Effector memory CD8-positive, alpha-beta T cell (primary cell): ENCODE data around the gene ZBTB43.
"Not testable (repeated sequence)": the region's sequence is repeated elsewhere in the genome, so short reads cannot be mapped to it uniquely, and the experiment has no call there.

Experiments used
- ATAC-seq: fragments of 150-1000 bp; cut with Tn5 transposase; replicated peaks from 2 replicates; pipeline ENCODE4 v1.10.0; 2021; ENCODE audit warnings: mild to moderate bottlenecking, moderate library complexity
- DNase-seq, 3 experiments: peaks; one replicate each; pipeline ENCODE4 v3.0.0; 2021
- H3K27ac Mint-ChIP-seq, 2 donors: one replicate each; pipeline ENCODE4 v1.8.0; 2022; ENCODE audit warnings: mild to moderate bottlenecking in 2 of 2, mixed read lengths in 2 of 2, moderate library complexity in 2 of 2
- H3K27me3 Mint-ChIP-seq, 2 donors: one replicate each; pipeline ENCODE4 v1.8.0; 2022; ENCODE audit warnings: mixed read lengths in 2 of 2
- H3K36me3 Mint-ChIP-seq: one replicate; pipeline ENCODE4 v1.8.0; 2022; ENCODE audit warnings: mild to moderate bottlenecking, moderate library complexity, mixed read lengths; ENCODE audit not compliant: insufficient read depth
- H3K4me1 Mint-ChIP-seq, 2 donors: one replicate each; pipeline ENCODE4 v1.8.0; 2022; ENCODE audit warnings: low read depth in 2 of 2, mixed read lengths in 2 of 2
- H3K4me3 Mint-ChIP-seq, 2 donors: one replicate each; pipeline ENCODE4 v1.8.0; 2022; ENCODE audit warnings: mild to moderate bottlenecking in 2 of 2, mixed read lengths in 2 of 2, moderate library complexity in 2 of 2
- H3K9me3 Mint-ChIP-seq, 2 donors: one replicate each; pipeline ENCODE4 v1.8.0; 2022; ENCODE audit warnings: mixed read lengths in 2 of 2

Gene ZBTB43

GRCh38 chr9:126781186-126782052, 23.4 kb upstream of the ZBTB43 start:
- H3K36me3 Mint-ChIP-seq: peaks cover 4% of the 10 kb centered on the region
- H3K4me3 Mint-ChIP-seq: no peak overlapping the region
- peaks cover 0 to 3% of the 10 kb centered on the region in 2 donors for H3K4me1 Mint-ChIP-seq
- H3K27ac Mint-ChIP-seq: no peak overlapping the region
- ATAC-seq: peak; percentile 95
- peak; percentile 83 to 87 (median 84) for DNase-seq
- H3K27me3 Mint-ChIP-seq: peaks cover 38 to 62% of the 10 kb centered on the region in 2 donors
- H3K9me3 Mint-ChIP-seq: no peaks in the 10 kb centered on the region

- no peaks in the 10 kb centered on the region for H3K9me3 Mint-ChIP-seq
Observed at GRCh38 chr9:126782053-126782388, 22.8 kb upstream of the ZBTB43 start.

DNA sequence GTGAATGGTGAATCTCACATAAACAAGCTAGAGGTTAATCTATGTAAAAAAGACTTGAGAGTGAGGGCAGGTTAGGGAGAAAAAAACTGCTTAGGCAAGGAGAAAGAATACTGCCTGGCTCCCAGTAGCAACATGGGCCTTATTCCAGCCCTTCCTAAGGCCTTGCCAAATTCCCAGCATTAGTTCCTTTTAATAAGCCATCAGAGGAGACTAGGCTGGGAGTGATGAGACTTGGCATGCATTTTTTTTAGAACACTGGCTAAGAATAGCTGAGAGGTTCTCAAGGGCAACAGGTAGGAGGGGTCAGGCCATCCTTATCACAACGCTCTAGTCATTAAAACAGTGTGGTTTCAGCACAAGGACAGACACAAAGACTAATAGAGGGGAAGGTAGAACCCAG, 20.9 kb upstream of the ZBTB43 start:
- no peak for ATAC-seq
- H3K27me3 Mint-ChIP-seq: peaks cover 48 to 58% of the 10 kb centered on the region in 2 donors
- H3K4me3 Mint-ChIP-seq: no peak overlapping the region
- H3K9me3 Mint-ChIP-seq: no peaks in the 10 kb centered on the region
- H3K4me1 Mint-ChIP-seq: peaks cover 0 to 3% of the 10 kb centered on the region in 2 donors
- DNase-seq: no peak
- peaks cover 4% of the 10 kb centered on the region for H3K36me3 Mint-ChIP-seq
- no peak overlapping the region for H3K27ac Mint-ChIP-seq

More at GRCh38 chr9:126782053-126782388, 22.8 kb upstream of the ZBTB43 start:
- H3K4me1 Mint-ChIP-seq: peaks cover 0 to 3% of the 10 kb centered on the region in 2 donors
- peaks cover 44 to 68% of the 10 kb centered on the region in 2 donors for H3K27me3 Mint-ChIP-seq
- H3K4me3 Mint-ChIP-seq: no peak overlapping the region
- H3K27ac Mint-ChIP-seq: no peak overlapping the region
- ATAC-seq (no peak), DNase-seq (no peak)
- peaks cover 4% of the 10 kb centered on the region for H3K36me3 Mint-ChIP-seq

GRCh38 chr9:126784401-126784800, 20.4 kb upstream of the ZBTB43 start:
- H3K36me3 Mint-ChIP-seq: peaks cover 4% of the 10 kb centered on the region
- H3K9me3 Mint-ChIP-seq: no peaks in the 10 kb centered on the region
- no peak overlapping the region for H3K4me3 Mint-ChIP-seq
- peaks cover 50 to 59% of the 10 kb centered on the region in 2 donors for H3K27me3 Mint-ChIP-seq
- peaks cover 0 to 3% of the 10 kb centered on the region in 2 donors for H3K4me1 Mint-ChIP-seq
- DNase-seq: no peak
- H3K27ac Mint-ChIP-seq: no peak overlapping the region
- ATAC-seq: no peak

GRCh38 chr9:126784841-126785240, 20.0 kb upstream of the ZBTB43 start:
- H3K9me3 Mint-ChIP-seq, DNase-seq, H3K36me3 Mint-ChIP-seq, H3K27ac Mint-ChIP-seq, ATAC-seq, H3K4me1 Mint-ChIP-seq, H3K4me3 Mint-ChIP-seq: not testable (repeated sequence)
- H3K27me3 Mint-ChIP-seq: peaks cover 50 to 59% of the 10 kb centered on the region in 2 donors

- ATAC-seq: no peak
- Mint-ChIP-seq H3K27me3 (peaks cover 59% of the 10 kb centered on the region in 2 donors), H3K4me1 (no peaks in the 10 kb centered on the region), H3K27ac (no peak overlapping the region), H3K9me3 (no peaks in the 10 kb centered on the region), H3K4me3 (no peak overlapping the region), H3K36me3 (no peaks in the 10 kb centered on the region)
- no peak for DNase-seq
Observed at GRCh38 chr9:126788046-126788445, 16.8 kb upstream of the ZBTB43 start.

DNA sequence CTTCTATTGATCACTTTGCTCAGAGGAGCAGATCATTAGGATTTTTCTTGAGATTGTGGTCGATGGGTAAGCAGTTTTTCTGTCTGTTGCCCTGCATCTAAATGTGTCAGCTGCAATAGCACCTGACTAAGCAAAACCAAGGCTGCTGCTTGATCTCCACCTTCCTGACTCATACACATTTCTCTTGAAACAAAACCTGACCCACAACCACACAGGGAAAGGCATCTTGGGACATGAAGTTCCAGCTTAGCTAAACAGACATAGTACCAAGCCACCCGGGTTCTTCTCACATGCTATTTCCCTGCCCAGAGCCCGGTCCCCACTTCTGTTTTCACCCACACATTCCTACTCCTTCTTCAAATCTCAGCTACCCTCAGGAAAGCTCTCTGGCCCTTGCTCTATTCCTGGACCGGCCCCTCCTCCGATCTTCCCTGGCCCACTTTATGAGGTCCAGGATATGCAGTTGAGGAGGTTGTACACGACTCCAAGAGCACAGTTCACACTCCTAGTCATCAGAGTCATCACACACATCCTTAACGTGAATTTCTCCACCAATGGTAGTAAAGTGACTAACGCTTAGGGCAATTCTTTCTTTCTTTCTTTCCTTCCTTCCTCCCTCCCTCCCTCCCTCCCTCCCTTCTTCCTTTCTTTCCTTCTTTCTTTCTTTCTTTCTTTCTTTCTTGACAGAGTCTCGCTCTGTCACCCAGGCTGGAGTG, 16.0 kb upstream of the ZBTB43 start:
- H3K36me3 Mint-ChIP-seq: no peaks in the 10 kb centered on the region
- no peak for DNase-seq
- H3K27me3 Mint-ChIP-seq: peaks cover 61 to 66% of the 10 kb centered on the region in 2 donors

GRCh38 chr9:126790561-126790960, 14.3 kb upstream of the ZBTB43 start:
- H3K36me3 Mint-ChIP-seq: no peaks in the 10 kb centered on the region
- DNase-seq: no peak
- no peaks in the 10 kb centered on the region for H3K9me3 Mint-ChIP-seq
- no peak for ATAC-seq
- H3K4me1 Mint-ChIP-seq: no peaks in the 10 kb centered on the region
- peaks cover 63 to 67% of the 10 kb centered on the region in 2 donors for H3K27me3 Mint-ChIP-seq
- H3K27ac Mint-ChIP-seq: no peak overlapping the region
- no peak overlapping the region for H3K4me3 Mint-ChIP-seq

More for the DNA sequence above, 16.0 kb upstream of the ZBTB43 start:
- Mint-ChIP-seq H3K27ac (no peak overlapping the region), H3K4me3 (no peak overlapping the region), H3K9me3 (no peaks in the 10 kb centered on the region), H3K4me1 (no peaks in the 10 kb centered on the region)
- no peak for ATAC-seq

- no peak overlapping the region for H3K4me3 Mint-ChIP-seq
- no peaks in the 10 kb centered on the region for H3K4me1 Mint-ChIP-seq
- ATAC-seq (no peak), DNase-seq (no peak)
- peaks cover 59 to 61% of the 10 kb centered on the region in 2 donors for H3K27me3 Mint-ChIP-seq
- no peaks in the 10 kb centered on the region for H3K9me3 Mint-ChIP-seq
- peak overlapping the region in 1 of 2 donors; percentile 24 for H3K27ac Mint-ChIP-seq
- no peaks in the 10 kb centered on the region for H3K36me3 Mint-ChIP-seq
Observed at GRCh38 chr9:126791406-126792230, 13.2 kb upstream of the ZBTB43 start.

GRCh38 chr9:126793686-126794417, 11.0 kb upstream of the ZBTB43 start:
- Mint-ChIP-seq H3K36me3 (no peaks in the 10 kb centered on the region), H3K27ac (no peak overlapping the region), H3K4me1 (no peaks in the 10 kb centered on the region), H3K4me3 (no peak overlapping the region), H3K27me3 (peaks cover 42 to 52% of the 10 kb centered on the region in 2 donors), H3K9me3 (no peaks in the 10 kb centered on the region)
- DNase-seq (no peak), ATAC-seq (no peak)

- no peak overlapping the region for H3K4me3 Mint-ChIP-seq
Observed at GRCh38 chr9:126794441-126794840, 10.4 kb upstream of the ZBTB43 start.

DNA sequence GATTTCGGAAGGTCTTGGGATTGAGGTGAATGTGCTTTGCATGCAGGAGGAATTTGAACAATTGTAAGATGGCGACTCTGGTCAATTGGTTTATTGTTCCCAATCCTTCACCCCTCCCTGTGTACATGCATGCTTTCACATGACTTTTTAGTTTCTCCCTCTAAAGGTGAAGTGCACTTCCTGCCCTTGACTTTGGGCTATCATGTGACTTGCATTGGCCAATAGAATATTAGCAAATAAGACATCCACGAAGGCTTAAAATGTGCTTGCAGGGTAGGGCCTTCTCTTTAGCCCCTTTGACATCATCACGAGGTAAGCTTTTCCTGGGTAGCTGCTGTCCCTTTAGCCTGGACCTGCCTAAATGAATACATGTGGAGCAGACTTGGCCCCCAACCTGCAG, 8.1 kb upstream of the ZBTB43 start:
- ATAC-seq: no peak
- no peak for DNase-seq
- Mint-ChIP-seq H3K27me3 (peaks cover 25 to 31% of the 10 kb centered on the region in 2 donors), H3K9me3 (no peaks in the 10 kb centered on the region), H3K4me3 (no peak overlapping the region), H3K27ac (no peak overlapping the region), H3K4me1 (no peaks in the 10 kb centered on the region), H3K36me3 (no peaks in the 10 kb centered on the region)

More at GRCh38 chr9:126794441-126794840, 10.4 kb upstream of the ZBTB43 start:
- Mint-ChIP-seq H3K9me3 (no peaks in the 10 kb centered on the region), H3K4me1 (no peaks in the 10 kb centered on the region), H3K27ac (no peak overlapping the region), H3K36me3 (no peaks in the 10 kb centered on the region), H3K27me3 (peaks cover 38 to 48% of the 10 kb centered on the region in 2 donors)
- DNase-seq (no peak), ATAC-seq (no peak)

GRCh38 chr9:126797903-126798302, 6.9 kb upstream of the ZBTB43 start:
- Mint-ChIP-seq H3K36me3 (no peaks in the 10 kb centered on the region), H3K4me1 (no peaks in the 10 kb centered on the region), H3K9me3 (no peaks in the 10 kb centered on the region), H3K27ac (no peak overlapping the region), H3K4me3 (no peak overlapping the region), H3K27me3 (peaks cover 14 to 19% of the 10 kb centered on the region in 2 donors)
- DNase-seq (no peak), ATAC-seq (no peak)
